SU-DHL-6 (cell line): ENCODE measurements around the gene TGFBRAP1.

Experiments used
- EZH2phosphoT487 ChIP-seq: fragments of 200-600 bp; sonication (generic), shearing (Covaris generic); conservative IDR thresholded peaks from 2 replicates; pipeline ENCODE4 v1.6.1; 2018; ENCODE audit warnings: mild to moderate bottlenecking, antibody characterized with exemption, low read length, moderate library complexity, mixed read lengths
- TF ChIP-seq, protein P1 (sequence below): fragments of 200-600 bp; sonication (generic); IDR thresholded peaks from one replicate; pipeline ENCODE4 v1.5.1; 2017; ENCODE audit warnings: antibody characterized with exemption, mild to moderate bottlenecking, low read length, moderate library complexity; ENCODE audit not compliant: insufficient read depth, poor library complexity, severe bottlenecking

DNA sequence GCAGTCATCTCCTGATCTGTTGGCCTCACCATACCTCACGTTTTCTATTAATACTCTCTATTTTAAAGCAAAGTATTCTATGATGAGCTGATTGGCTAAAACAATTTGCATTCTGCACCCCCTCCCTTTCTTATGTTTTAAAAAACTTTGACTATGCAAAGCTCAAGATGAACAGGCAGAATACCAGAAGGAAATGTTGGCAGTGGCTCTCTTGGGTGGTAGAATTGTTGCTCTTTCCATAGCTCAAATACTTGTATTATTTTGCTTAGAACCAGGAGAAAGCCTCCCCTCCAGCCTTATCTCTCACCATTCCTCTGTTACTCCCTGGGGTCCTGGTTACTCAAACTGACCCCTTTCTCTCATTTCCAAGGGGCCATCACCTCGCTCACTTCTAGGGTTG, 73.6 kb downstream of the TGFBRAP1 start:
- TF ChIP-seq, protein P1, sequence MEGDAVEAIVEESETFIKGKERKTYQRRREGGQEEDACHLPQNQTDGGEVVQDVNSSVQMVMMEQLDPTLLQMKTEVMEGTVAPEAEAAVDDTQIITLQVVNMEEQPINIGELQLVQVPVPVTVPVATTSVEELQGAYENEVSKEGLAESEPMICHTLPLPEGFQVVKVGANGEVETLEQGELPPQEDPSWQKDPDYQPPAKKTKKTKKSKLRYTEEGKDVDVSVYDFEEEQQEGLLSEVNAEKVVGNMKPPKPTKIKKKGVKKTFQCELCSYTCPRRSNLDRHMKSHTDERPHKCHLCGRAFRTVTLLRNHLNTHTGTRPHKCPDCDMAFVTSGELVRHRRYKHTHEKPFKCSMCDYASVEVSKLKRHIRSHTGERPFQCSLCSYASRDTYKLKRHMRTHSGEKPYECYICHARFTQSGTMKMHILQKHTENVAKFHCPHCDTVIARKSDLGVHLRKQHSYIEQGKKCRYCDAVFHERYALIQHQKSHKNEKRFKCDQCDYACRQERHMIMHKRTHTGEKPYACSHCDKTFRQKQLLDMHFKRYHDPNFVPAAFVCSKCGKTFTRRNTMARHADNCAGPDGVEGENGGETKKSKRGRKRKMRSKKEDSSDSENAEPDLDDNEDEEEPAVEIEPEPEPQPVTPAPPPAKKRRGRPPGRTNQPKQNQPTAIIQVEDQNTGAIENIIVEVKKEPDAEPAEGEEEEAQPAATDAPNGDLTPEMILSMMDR, result no peak
- no peak for TF ChIP-seq EZH2phosphoT487
